HepG2 (cell line): ENCODE data around the gene SOCS1. TPM values are rescaled to one million over a fixed set of nuclear protein-coding genes. Genes with fewer than 3 reads are reported as not detected.

ENCODE experiments used
- AHR ChIP-seq: IDR thresholded peaks from 2 replicates; pipeline ENCODE4 v1.6.1; 2018; ENCODE audit warnings: missing genetic modification reagents, missing compliant biosample characterization
- CBX5 ChIP-seq: sonication (generic); formaldehyde crosslinking; IDR thresholded peaks from 2 replicates; pipeline ENCODE4 v1.4.0; 2020; ENCODE audit warnings: missing genetic modification reagents, borderline replicate concordance
- DMTF1 ChIP-seq: sonication (generic); formaldehyde crosslinking; IDR thresholded peaks from 2 replicates; pipeline ENCODE4 v1.4.0; 2020; ENCODE audit warnings: mild to moderate bottlenecking, missing genetic modification reagents
- HDAC6 ChIP-seq: fragments of 200-600 bp; sonication (generic); IDR thresholded peaks from 2 replicates; pipeline ENCODE4 v1.7.0; 2017; ENCODE audit warnings: mild to moderate bottlenecking, antibody characterized with exemption, low read length, low read depth
- MIER2 ChIP-seq: IDR thresholded peaks from 2 replicates; pipeline ENCODE4 v1.6.1; 2016; ENCODE audit warnings: missing biosample characterization, missing genetic modification reagents
- MTA3 ChIP-seq: sonication (generic); formaldehyde crosslinking; IDR thresholded peaks from 2 replicates; pipeline ENCODE4 v1.4.0; 2020; ENCODE audit warnings: missing genetic modification reagents
- REST ChIP-seq, 2 experiments: IDR thresholded peaks; 2 replicates each; pipeline ENCODE4 v1.6.1; 2011 to 2012; ENCODE audit warnings: low read length in 2 of 2, borderline replicate concordance in 1 of 2, low read depth in 1 of 2, mild to moderate bottlenecking in 1 of 2, moderate library complexity in 1 of 2
- TFE3 ChIP-seq: IDR thresholded peaks from 2 replicates; pipeline ENCODE4 v1.6.1; 2016
- ZFP41 ChIP-seq: sonication (generic); formaldehyde crosslinking; IDR thresholded peaks from 2 replicates; pipeline ENCODE4 v1.4.0; 2020; ENCODE audit warnings: mild to moderate bottlenecking, missing genetic modification reagents, borderline replicate concordance
- ZNF17 ChIP-seq: sonication (generic); formaldehyde crosslinking; IDR thresholded peaks from 2 replicates; pipeline ENCODE4 v1.5.0; 2020; ENCODE audit warnings: mild to moderate bottlenecking, missing genetic modification reagents
- ZNF30 ChIP-seq: sonication (generic); formaldehyde crosslinking; IDR thresholded peaks from 2 replicates; pipeline ENCODE4 v1.5.0; 2020; ENCODE audit warnings: mild to moderate bottlenecking, missing genetic modification reagents
- ZNF564 ChIP-seq: sonication (generic); formaldehyde crosslinking; IDR thresholded peaks from 2 replicates; pipeline ENCODE4 v1.8.1; 2023; ENCODE audit warnings: mild to moderate bottlenecking, missing genetic modification reagents
- ZNF652 ChIP-seq: IDR thresholded peaks from 2 replicates; pipeline ENCODE4 v1.6.1; 2016; ENCODE audit warnings: low read depth, borderline replicate concordance
- ZNF883 ChIP-seq: sonication (generic); formaldehyde crosslinking; IDR thresholded peaks from 2 replicates; pipeline ENCODE4 v1.5.1; 2020; ENCODE audit warnings: mild to moderate bottlenecking, missing genetic modification reagents; ENCODE audit errors: not compliant biosample characterization
- polyA plus RNA-seq, 8 experiments: library from polyadenylated mRNA; depleted of rRNA in 3 of 8; stranded (reverse) in 7 of 8; unstranded in 1 of 8; fragments of >200 nt; fragmentation: Illumina TruSeq in 4 of 8; extraction: Trizol in 4 of 8; gene quantifications; 2 replicates each; pipeline versions ENCODE4 v1.2.1 to v1.2.3, GENCODE V29; 2011 to 2016; ENCODE audit warnings: low read depth in 4 of 8, missing spikeins in 1 of 8, mixed read lengths in 1 of 8; ENCODE audit not compliant: insufficient read depth in 1 of 8
- total RNA-seq, 5 experiments: library from RNA; depleted of rRNA; stranded (reverse); fragments of >200 nt; fragmentation: Illumina TruSeq; extraction: Trizol; gene quantifications; 2 replicates each; pipeline ENCODE4 v1.2.3, GENCODE V29; 2016; ENCODE audit warnings: low read depth in 1 of 5
- TF ChIP-seq, protein P1 (sequence below): sonication (generic); formaldehyde crosslinking; IDR thresholded peaks from 2 replicates; pipeline ENCODE4 v1.8.0; 2022; ENCODE audit warnings: low read depth, missing genetic modification reagents
- TF ChIP-seq, protein P2 (sequence below): IDR thresholded peaks from 2 replicates; pipeline ENCODE4 v1.6.1; 2012; ENCODE audit warnings: inconsistent platforms
- TF ChIP-seq, protein P3 (sequence below): sonication (generic); formaldehyde crosslinking; IDR thresholded peaks from 2 replicates; pipeline ENCODE4 v1.4.0; 2020; ENCODE audit warnings: missing genetic modification reagents

The SOCS1 gene
- total and polyA plus RNA-seq, 2 of the 13 experiments (the other 11 are each of a cell fraction or from before 2014, with no cell fraction given): 5.3 to 6.3 TPM

- no peak; the same call in 1 of the 2 replicates for TF ChIP-seq CBX5 (CRISPR knock-in tag)
- 0 out of 2 replicates have a peak, but pooled peaks have one; percentile 22 for TF ChIP-seq AHR
- TF ChIP-seq HDAC6: no peak
- TF ChIP-seq, protein P1, sequence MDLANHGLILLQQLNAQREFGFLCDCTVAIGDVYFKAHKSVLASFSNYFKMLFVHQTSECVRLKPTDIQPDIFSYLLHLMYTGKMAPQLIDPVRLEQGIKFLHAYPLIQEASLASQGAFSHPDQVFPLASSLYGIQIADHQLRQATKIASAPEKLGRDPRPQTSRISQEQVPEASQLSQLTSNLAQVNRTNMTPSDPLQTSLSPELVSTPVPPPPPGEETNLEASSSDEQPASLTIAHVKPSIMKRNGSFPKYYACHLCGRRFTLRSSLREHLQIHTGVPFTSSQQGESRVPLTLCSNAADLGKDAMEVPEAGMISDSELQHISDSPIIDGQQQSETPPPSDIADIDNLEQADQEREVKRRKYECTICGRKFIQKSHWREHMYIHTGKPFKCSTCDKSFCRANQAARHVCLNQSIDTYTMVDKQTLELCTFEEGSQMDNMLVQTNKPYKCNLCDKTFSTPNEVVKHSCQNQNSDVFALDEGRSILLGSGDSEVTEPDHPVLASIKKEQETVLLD (CRISPR knock-in tag): no peak
- TF ChIP-seq ZFP41 (CRISPR knock-in tag): no peak
- TF ChIP-seq ZNF17 (CRISPR knock-in tag): no peak
- TF ChIP-seq ZNF883 (CRISPR knock-in tag): peak; percentile 51
- TF ChIP-seq, protein P2, sequence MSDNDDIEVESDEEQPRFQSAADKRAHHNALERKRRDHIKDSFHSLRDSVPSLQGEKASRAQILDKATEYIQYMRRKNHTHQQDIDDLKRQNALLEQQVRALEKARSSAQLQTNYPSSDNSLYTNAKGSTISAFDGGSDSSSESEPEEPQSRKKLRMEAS: peak; percentile 51
- peak; percentile 25; the same call in 1 of the 2 replicates for TF ChIP-seq ZNF30
- TF ChIP-seq DMTF1 (CRISPR knock-in tag): no peak
- no peak for TF ChIP-seq ZNF652
- TF ChIP-seq ZNF564 (CRISPR knock-in tag): no peak
- TF ChIP-seq, protein P3, sequence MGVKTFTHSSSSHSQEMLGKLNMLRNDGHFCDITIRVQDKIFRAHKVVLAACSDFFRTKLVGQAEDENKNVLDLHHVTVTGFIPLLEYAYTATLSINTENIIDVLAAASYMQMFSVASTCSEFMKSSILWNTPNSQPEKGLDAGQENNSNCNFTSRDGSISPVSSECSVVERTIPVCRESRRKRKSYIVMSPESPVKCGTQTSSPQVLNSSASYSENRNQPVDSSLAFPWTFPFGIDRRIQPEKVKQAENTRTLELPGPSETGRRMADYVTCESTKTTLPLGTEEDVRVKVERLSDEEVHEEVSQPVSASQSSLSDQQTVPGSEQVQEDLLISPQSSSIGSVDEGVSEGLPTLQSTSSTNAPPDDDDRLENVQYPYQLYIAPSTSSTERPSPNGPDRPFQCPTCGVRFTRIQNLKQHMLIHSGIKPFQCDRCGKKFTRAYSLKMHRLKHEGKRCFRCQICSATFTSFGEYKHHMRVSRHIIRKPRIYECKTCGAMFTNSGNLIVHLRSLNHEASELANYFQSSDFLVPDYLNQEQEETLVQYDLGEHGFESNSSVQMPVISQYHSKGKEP (CRISPR knock-in tag): no peak
- TF ChIP-seq REST (IDR thresholded peaks at IDR 0.05; ENCODE audit: borderline replicate concordance in 1 of 2, low read depth in 1 of 2, low read length in 2 of 2): no peak
- TF ChIP-seq MIER2 (CRISPR knock-in tag): no peak
- TF ChIP-seq MTA3 (CRISPR knock-in tag): no peak
- 0 out of 2 replicates have a peak, but pooled peaks have one; percentile 0 for TF ChIP-seq TFE3 (CRISPR knock-in tag)
Observed at GRCh38 chr16:11258553-11259492, 2.8 kb upstream of the SOCS1 start (continued).
